KBM-7 (cell line): ENCODE measurements around the gene FBXL15.

Experiments
- DNase-seq: peaks from one replicate; pipeline ENCODE4 v3.0.0-alpha.2; 2015
- in situ Hi-C: fragments of 300-500 bp; cut with MboI; formaldehyde crosslinking; loops from 2 replicates; pipeline ENCODE4 v1.14.3; 2020; ENCODE audit warnings: low sequenced_read_pairs, low pct_unique_long_range_greater_than_20kb, mixed read lengths

The FBXL15 gene

DNA sequence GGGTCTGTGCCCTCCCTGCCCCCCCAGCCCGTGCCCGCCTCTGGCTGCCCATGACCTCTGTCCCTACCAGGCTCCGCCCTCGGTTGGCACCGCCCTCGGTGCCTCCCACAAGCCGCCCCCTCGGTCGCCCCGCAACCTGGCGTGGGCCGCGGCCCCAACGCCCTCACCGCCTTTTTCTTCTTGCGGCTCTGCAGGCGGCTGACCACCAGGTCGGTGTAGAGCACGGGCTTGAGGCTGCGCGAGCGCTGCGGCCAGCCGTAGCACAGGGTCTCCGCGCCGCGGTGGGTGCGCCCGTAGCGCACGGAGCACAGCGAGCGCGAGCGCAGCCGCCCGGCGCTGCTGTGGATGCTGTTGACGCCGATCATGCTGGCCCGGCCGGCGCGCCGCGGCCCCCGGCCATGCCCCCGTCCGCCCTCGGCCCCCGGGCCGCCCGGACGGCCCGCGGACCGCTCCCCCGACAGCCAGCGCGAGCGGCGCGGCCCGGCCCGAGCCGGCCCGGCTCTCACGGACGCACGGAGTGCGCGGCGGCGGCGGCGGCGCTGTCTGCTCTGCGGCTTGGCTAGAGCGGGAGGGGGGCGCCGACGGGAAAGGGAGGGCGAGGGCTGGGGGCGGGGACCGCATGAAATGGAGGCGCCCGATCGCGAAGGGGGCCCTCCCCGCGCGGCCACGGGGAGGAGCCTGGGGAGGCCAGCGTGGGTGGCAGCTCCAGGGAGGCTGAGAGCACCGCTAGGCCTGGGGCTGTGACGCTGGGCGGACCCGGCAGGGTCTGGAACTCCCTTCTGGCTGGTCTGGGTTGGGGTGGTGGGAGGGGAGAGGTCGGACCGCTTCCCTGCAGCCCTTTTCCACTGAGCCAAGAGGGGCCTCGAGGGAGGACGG, 11.7 kb upstream of the FBXL15 start:
- DNase-seq = no peak
- in situ Hi-C loops = no loop called here

DNA sequence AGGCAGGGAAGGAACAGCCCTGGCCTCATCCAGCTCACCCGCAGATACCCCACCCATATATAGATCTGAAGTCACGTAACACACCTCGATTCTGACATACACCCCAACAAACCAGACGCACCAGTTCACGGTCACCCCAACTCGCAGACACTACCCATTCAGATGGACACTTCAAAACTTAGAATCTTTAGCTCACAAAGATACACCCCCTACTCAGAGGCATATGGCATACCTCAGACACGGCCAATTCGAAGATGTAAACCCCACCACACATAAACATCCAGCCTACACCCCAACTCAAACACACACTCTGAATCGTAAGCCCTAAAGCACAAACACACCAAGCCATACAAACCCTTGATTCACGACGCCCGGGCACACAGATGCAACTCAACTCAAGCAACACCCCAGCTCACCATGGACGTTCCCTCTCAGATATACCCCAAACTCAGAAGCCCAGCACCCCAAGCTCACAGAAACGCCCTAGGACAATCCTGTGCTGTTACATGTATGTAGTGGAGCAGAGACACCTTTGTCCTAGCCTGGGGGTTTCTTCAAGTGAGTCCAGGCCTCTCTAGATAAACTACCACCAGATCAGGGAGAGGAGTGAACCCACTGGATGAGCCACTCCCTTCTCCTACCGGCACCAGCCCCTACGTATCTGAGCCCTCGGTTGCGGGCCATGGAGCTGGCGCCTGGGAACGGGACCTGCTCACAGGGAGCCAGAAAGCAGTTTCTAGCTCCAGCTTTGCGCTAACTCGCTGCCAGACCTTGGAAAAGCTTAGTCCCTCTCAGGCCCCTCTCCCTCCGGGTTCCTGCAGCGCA, 10.8 kb upstream of the FBXL15 start:
- DNase-seq = no peak
- in situ Hi-C loops = no loop called here

DNA sequence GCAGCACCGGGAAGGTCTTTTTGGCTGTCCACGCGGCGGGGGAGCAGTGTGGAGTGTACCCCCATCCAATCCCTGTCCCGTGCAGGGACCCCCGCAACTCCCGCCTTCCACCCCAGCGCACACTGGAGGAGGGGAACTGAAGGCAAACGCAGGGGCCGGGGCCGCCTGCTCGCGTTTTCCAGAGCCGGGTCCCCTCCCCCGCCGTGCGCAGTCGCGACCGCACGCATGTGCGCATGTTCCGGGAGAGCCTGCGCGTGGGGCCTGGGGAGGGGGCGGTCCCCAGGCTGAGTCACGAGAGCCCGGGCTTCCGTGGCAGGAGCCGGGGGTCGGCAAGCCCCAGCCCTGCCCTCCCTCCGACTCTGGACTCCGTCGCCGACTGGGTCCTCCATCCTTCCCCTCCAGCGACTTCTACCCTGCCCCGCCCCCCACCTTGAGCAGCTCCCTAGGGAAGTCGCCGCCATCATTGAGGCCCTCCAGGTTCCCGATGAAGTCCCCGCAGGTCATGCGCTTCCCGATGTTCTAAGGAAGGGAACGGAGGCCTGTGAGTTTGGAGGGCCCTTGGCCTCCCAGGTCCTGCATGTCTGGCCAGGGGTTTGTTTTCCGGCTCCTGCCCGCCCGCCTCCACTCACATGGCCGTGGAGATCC, 10.1 kb upstream of the FBXL15 start:
- DNase-seq = no peak
- in situ Hi-C loops = no loop called here

DNA sequence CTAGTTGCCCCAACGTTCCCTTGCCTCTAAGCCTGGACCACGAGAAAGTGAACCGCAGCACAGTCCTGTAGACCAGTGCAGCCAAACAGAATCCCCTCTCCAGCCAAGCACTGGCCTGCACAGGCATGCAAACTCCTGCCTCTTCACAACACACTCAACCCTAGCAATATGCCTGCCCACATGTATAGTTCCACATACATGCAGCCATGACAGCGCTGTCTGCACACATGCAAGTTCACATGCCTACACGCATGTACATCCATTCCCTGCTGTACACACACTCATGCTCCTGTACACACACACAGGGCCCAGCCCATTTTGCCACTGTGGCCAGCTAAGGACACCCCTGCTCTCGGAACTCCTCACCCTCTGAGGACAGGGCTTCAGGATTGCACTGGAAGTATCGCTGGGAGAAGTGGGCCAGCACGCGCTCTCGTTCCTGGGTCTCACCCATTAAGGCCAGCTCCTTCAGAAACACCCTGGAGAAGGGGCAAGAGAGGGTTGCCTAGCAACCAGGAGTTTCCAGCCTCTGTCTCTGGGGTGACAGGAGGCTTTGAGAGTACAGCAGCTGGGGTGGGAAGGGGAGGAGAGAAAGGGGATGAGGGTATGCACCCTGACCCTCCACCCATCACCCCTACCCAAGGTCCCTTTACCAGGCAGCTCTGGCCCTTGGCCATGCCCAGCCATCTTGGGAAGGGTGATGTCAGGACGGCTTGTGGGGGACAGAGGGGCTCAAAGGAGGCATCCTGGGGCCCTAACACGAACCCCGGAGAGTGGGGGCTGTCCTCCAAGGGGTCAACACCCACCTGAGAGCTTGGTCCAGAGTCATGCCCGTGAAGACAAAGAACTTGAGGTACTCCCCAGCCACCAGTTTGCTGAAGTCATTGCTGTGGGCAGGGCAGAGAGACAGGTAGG, 9.0 kb upstream of the FBXL15 start:
- no peak for DNase-seq
- in situ Hi-C loops = no loop called here

DNA sequence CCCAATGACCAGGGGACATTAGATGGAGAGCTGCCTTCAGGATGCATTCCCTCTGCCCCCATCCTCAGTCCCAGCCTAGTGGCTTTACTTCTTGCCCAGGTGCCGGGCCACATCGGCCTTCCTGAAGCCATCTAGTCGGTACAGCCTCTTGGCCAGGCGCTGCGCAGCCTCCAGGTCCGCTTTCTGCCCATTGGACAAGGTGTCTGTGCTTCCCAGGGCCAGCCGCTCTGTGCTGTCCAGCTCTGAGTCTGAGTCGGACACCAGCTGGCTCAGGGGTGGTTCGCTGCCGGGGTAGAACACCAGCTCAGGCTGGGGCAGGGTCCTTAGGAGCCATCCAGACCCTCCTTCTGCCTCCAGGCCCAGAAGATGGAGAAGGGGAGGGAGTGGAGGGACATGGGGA, 8.3 kb upstream of the FBXL15 start:
- no peak for DNase-seq
- in situ Hi-C loops = no loop called here

DNA sequence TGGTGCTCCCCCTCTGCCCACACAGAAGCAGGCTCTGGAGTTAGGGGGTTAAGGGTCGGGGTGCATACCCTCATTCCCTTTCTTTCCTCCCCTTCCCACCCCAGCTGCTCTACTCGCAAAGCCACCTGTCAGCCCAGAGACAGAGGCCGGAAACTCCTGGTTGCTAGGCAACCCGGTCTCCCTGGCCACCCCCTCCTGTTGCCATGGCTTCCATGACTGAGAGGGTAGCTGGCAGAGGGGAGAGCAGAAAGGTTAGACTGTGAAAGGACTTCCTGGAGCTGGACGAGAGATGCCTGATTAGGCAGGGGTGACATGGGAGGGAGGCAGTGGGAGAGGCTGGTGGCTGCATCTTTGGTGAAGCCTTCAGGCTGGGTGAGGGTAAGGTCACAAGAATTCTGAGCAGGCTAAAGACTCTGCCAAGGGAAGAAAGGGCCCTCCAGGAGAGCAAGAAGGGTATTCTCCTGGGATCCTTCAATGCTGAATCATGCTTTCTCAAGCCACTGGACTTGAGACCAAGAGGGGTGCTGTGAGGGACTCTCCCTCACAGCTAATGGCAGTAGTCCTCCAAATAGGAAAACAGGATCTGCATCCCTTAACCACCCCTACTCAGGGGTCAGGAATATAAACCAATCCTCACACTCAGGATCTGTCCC, 7.5 kb upstream of the FBXL15 start:
- in situ Hi-C loops = no loop called here
- no peak for DNase-seq

DNA sequence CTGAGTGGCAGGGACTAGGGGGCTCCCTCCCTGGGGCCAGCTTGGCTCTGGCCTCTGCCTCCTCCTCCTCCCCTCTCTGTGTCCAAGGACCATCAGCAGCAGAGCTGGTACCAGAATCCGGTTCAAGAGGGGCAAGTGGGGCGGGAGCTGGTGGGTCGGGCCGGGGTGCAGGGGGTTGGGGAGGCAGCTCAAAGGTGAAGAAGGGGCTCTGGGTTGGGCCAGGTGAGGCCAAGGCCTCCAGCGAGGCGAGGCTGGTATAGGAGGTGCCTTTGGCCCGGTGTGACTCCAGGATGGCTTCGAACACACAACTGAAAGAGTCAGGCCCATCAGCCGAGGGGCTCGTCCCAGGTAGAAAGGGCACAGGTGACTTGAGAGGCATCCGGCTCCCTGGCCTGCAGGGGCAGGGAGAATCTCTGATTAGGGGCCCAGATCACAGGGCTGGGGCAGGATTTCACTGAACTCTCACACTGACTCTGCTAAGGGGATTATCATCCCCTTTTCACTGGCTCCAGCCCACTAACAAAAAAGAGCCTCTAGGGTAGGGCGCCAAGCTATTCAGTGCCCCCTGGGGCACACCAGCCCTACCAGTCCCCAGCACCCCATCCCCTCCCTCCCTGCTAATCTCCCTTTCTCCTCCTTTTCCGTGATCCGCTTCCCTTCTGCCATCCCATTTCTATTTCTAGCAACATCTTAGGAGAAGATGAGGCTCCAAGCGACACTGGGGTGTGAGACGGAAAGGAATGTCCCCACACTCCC, 6.7 kb upstream of the FBXL15 start:
- no peak for DNase-seq
- in situ Hi-C loops = no loop called here

DNA sequence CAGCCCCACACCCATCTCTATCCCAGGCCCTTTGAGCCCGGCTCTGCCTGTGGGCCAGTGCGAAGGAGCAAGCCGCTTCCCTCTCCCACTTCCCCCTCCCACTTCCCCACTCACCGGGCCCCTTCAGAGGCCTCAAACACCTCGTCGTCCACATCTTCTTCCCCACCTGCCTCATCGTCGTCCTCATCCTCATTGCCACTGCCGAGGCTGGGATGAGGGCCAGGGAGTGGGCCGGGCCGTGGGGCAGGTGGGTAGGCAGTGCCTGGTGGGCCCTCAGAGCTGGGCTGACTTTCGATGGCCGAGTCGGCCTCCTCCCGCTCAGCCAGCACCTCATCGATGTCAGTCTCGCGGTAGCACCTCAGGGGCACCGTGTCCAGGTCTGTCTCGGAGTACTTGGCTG, 5.9 kb upstream of the FBXL15 start:
- in situ Hi-C loops = no loop called here
- DNase-seq = no peak

DNA sequence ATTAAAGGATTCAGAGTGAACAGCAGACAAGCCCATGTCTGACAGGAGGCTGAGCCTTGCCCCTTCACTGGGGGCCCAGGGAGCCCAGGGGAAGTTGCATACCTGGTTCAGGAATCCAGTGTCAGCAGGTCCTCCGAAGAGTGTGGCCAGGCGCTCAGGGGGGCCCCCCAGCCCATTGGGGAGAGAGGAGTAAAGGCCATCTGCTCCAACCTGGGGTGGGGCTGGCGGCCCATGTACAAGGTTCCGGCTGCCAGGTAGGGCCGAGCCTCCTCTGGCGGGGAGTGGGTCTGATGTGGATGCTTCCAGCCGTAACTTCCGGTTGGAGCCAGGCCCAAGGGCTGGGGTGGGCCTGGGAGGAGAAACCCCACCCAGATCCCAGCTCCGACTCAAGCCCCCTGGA, 4.4 kb upstream of the FBXL15 start:
- DNase-seq = no peak
- in situ Hi-C loops = no loop called here

DNA sequence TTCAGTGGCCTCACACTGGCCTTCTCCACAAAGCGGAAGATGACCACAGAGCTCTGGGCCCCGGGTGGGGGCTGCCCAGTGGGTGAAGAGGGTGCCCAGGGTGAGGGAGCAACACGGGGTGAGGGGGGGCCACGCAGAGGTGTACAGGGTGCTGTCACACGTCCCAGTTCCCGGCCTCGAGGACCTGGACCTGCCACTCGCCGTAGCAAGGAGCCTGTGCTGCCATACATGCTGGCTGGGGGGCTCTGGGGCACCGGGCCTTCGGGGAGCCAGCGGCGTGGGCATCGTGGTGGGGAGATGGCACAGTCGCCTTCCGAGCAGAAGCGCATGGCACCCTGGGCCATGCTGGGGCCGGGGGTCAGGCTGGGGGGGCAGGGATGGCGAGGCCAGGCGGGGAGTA, 3.9 kb upstream of the FBXL15 start:
- DNase-seq = no peak
- in situ Hi-C loops = no loop called here

DNA sequence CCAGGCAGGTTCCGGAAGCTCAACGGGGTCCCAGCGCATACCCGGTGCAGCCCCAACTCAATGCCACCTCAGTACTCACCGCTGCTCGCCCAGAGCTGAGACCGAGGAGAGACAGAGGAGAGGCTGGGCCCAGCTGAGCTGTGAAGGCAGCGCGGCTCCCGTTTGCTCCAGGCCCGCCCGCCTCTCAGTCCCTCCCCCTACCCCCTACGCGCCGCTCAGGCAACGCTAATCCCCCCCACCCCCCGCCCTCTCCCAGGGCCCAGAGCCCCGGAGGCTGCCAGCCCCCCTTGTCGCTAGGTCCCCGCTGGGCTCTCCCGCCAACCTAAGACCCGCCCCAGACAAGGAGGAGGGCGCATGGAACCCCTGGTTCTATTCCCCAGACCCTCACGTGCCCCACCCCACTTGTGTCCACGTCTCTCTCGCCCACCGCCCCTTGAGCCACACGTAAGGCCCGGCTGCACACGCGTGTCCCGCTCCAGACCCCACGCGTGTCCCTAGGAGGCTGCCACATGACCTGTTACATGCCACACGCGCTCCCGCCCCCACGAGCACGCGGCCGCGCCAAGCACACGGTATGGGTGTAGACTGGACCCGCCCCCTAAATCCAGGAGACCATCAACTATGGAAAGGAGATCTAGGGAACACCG, 1.9 kb upstream of the FBXL15 start, which contains the start of gene PSD:
PSD (minus strand) TSS at position 164 of the 647 bp plus-strand sequence. CDS start 1,747 bp downstream, outside the sequence.
- no peak for DNase-seq
- in situ Hi-C loops = no loop called here

DNA sequence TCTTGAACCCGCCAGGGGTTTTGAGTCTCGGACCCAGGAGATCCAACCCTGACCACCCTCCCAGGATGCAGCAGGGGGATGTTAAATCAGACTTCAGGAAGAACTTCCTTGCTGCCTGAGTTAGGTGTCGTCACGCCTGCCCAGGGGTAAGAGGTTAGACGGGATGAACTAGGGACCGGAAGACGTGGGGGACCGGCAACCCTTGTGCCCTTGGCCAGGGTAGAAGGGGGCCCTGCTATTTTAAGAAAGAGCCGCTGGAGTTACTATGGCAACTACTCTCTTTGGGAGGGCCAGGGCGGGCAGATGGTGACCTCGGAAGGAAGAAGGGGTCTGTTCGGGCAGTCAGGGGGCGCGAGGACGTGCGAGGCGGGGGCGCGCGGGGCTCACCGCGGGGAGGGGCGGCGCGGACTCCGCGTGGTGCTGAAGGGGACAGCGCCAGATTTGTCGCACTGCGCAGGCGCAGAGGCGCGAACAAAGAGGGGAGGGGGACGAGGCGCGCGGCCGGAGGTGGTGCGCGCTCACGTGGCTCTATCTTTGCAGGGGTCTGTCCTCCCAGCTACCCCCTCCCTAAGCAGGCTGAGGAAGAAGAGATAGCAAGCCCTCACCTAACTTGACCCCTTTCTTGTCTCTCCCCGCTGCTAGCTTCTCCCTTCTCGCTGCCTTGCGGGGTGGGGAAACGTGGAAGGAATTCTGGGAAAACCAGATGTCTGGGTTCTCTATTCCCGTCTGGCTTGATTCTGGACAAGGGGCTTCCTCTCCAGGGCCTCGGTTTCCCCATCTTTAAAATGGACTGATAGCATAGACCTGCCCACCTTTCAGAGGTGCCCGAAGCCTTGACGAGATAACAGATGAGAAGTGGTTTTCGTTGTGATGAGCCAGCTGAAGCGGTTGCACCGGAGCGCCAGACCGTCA, 1.1 kb upstream of the FBXL15 start:
- in situ Hi-C loops = no loop called here

DNA sequence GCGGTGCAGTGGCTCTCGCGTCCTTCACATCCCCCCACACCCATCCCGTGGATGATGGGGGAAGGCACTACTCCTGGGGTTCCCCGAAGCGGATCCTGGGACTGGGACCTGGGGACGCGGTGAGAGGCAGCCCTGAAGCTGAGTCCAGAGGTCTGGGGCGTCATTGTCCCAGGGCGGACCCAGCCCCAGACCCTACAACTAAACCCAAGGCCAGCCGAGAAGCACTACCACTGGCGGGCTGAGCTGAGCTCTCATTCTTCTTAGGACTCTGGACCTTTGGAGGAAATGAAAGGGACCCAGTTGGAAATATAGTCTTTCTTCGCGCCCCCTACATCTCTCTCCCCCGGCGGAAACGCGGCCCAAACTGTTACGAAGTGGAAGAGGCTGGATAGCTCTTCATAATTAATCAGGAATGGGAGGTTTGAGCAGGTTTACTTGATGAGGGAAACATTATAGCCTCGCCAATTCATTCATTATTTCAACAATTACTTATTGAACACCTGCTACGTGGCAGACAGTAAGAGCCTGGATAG, 389 bp upstream of the FBXL15 start:
- in situ Hi-C loops = no loop called here

More for the DNA sequence above, 1.1 kb upstream of the FBXL15 start:
- peak; percentile 57 for DNase-seq

DNA sequence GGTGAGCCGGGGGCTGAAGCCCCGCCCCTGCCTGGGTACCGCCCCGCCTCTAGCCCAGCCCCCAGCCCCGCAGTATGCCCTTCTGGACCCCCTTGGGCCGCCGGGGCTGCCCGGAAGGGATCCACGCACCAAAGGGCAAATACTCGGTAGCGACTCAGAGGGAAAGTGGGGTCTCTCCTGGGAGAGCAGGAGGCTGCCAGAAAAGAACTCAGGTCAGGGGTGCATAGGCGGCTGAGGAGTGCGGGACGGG, 796 bp downstream of the FBXL15 start:
- in situ Hi-C loops = no loop called here
- no peak for DNase-seq

More for the DNA sequence above, 389 bp upstream of the FBXL15 start:
- DNase-seq = no peak

DNA sequence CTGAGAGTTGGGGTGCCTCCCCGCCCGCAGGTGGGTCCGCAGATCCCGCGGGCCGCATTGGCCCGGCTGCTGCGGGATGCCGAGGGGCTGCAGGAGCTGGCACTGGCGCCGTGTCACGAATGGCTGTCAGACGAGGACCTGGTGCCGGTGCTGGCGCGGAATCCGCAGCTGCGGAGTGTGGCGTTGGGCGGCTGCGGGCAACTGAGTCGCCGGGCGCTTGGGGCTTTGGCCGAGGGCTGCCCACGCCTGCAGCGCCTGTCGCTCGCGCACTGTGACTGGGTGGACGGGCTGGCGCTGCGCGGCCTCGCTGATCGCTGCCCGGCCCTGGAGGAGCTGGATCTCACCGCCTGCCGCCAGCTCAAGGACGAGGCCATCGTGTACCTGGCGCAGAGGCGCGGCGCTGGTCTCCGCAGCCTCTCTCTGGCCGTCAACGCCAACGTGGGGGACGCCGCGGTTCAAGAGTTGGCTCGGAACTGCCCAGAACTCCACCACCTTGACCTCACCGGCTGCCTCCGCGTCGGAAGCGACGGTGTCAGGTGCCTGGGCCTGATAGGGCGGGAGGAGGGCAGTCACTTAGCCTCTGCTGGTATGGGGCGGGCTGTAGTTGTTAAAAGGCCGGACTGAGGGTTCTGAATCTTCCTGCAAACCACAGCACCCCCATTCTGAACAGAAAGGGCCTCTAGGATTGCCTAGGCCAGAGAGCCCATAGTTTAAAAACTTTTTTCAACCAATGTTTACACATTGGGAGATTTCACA, 1.3 kb downstream of the FBXL15 start:
- in situ Hi-C loops = no loop called here
- peak; percentile 28 for DNase-seq
